ENCODE measurements around the gene COL6A1. TPM values are rescaled to one million over a fixed set of nuclear protein-coding genes. Genes with fewer than 3 reads are reported as not detected.

COL6A1 gene
- total and polyA plus RNA-seq, 2 of the 13 experiments (the other 11 are each of a cell fraction or from before 2014, with no cell fraction given): 3.1 to 4.8 TPM

DNA sequence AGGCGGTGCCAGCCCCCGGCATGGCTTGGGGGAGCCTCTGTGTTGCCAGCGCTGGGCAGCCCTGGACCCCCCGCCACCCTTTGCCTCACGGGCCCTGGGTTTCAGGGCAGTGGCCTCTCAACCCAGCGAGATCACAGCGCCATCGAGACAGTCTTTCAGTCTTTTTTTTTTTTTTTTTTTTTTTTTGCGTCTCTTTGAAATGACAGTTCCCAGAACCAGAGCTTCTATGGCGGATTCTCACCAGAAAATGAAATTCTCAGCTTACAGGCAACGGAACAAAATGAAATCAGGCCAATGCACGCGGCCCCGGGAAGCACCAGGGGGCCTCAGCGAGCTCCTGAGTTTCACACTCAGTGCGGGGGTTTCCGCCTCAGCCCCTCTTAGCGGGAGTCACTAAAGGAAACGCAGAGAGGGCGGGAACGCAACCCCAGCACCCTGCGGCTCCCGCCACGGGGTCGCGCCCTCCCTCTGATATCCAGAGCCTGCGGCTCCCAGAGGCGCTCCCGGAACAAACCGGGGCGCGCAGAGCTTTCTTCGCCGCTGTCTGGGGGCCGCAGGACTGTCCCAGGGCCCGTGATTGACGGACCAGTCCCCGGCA, 8.0 kb upstream of the COL6A1 start (continued):
- TF ChIP-seq, protein P1, sequence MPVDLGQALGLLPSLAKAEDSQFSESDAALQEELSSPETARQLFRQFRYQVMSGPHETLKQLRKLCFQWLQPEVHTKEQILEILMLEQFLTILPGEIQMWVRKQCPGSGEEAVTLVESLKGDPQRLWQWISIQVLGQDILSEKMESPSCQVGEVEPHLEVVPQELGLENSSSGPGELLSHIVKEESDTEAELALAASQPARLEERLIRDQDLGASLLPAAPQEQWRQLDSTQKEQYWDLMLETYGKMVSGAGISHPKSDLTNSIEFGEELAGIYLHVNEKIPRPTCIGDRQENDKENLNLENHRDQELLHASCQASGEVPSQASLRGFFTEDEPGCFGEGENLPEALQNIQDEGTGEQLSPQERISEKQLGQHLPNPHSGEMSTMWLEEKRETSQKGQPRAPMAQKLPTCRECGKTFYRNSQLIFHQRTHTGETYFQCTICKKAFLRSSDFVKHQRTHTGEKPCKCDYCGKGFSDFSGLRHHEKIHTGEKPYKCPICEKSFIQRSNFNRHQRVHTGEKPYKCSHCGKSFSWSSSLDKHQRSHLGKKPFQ (CRISPR knock-in tag; IDR thresholded peaks at IDR 0.05; ENCODE audit: insufficient replicate concordance): peak; percentile 32
- TF ChIP-seq, protein P2, sequence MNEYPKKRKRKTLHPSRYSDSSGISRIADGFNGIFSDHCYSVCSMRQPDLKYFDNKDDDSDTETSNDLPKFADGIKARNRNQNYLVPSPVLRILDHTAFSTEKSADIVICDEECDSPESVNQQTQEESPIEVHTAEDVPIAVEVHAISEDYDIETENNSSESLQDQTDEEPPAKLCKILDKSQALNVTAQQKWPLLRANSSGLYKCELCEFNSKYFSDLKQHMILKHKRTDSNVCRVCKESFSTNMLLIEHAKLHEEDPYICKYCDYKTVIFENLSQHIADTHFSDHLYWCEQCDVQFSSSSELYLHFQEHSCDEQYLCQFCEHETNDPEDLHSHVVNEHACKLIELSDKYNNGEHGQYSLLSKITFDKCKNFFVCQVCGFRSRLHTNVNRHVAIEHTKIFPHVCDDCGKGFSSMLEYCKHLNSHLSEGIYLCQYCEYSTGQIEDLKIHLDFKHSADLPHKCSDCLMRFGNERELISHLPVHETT (CRISPR knock-in tag; conservative IDR thresholded peaks at IDR 0.05): no peak
- TF ChIP-seq RFXAP (CRISPR knock-in tag; IDR thresholded peaks at IDR 0.05; ENCODE audit: borderline replicate concordance) (no peak), TRIM24 (CRISPR knock-in tag; IDR thresholded peaks at IDR 0.05) (no peak), ZNF713 (CRISPR knock-in tag; IDR thresholded peaks at IDR 0.05) (no peak), XBP1 (CRISPR knock-in tag; IDR thresholded peaks at IDR 0.05) (no peak), ELF3 (CRISPR knock-in tag; IDR thresholded peaks at IDR 0.05) (0 out of 2 replicates have a peak, but pooled peaks have one; percentile 14), KDM5A (IDR thresholded peaks at IDR 0.05; ENCODE audit: borderline replicate concordance, low read length) (no peak), ZNF451 (CRISPR knock-in tag; IDR thresholded peaks at IDR 0.05) (0 out of 2 replicates have a peak, but pooled peaks have one; percentile 14), MBNL3 (CRISPR knock-in tag; conservative IDR thresholded peaks at IDR 0.05) (no peak), ZNF724P (CRISPR knock-in tag; IDR thresholded peaks at IDR 0.05; ENCODE audit: borderline replicate concordance) (no peak), HES4 (CRISPR knock-in tag; IDR thresholded peaks at IDR 0.05; ENCODE audit: borderline replicate concordance) (no peak), HNRNPLL (IDR thresholded peaks at IDR 0.05; ENCODE audit: low read depth, low read length, poor library complexity, severe bottlenecking) (peak; percentile 5), ZSCAN25 (CRISPR knock-in tag; IDR thresholded peaks at IDR 0.05) (peak; percentile 9; the same call in 1 of the 2 replicates), TEAD3 (CRISPR knock-in tag; optimal IDR thresholded peaks at IDR 0.05; ENCODE audit: borderline replicate concordance) (no peak), GABPB1 (CRISPR knock-in tag; IDR thresholded peaks at IDR 0.05) (peak; percentile 58; the same call in 1 of the 2 replicates), MIER2 (CRISPR knock-in tag; IDR thresholded peaks at IDR 0.05) (no peak), HNRNPH1 (optimal IDR thresholded peaks at IDR 0.05; ENCODE audit: low read depth, low read length) (no peak), ZNF652 (CRISPR knock-in tag; IDR thresholded peaks at IDR 0.05; ENCODE audit: borderline replicate concordance, low read depth) (no peak; the same call in 1 of the 2 replicates), NCOA5 (CRISPR knock-in tag; IDR thresholded peaks at IDR 0.05) (no peak), WIZ (CRISPR knock-in tag; IDR thresholded peaks at IDR 0.05) (no peak)
- TF ChIP-seq, protein P3, sequence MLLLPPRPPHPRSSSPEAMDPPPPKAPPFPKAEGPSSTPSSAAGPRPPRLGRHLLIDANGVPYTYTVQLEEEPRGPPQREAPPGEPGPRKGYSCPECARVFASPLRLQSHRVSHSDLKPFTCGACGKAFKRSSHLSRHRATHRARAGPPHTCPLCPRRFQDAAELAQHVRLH (CRISPR knock-in tag; IDR thresholded peaks at IDR 0.05; ENCODE audit: borderline replicate concordance, low read depth): no peak
- TF ChIP-seq, protein P4, sequence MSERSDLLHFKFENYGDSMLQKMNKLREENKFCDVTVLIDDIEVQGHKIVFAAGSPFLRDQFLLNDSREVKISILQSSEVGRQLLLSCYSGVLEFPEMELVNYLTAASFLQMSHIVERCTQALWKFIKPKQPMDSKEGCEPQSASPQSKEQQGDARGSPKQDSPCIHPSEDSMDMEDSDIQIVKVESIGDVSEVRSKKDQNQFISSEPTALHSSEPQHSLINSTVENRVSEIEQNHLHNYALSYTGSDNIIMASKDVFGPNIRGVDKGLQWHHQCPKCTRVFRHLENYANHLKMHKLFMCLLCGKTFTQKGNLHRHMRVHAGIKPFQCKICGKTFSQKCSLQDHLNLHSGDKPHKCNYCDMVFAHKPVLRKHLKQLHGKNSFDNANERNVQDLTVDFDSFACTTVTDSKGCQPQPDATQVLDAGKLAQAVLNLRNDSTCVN (CRISPR knock-in tag; IDR thresholded peaks at IDR 0.05; ENCODE audit: borderline replicate concordance): no peak
- TF ChIP-seq, protein P5, sequence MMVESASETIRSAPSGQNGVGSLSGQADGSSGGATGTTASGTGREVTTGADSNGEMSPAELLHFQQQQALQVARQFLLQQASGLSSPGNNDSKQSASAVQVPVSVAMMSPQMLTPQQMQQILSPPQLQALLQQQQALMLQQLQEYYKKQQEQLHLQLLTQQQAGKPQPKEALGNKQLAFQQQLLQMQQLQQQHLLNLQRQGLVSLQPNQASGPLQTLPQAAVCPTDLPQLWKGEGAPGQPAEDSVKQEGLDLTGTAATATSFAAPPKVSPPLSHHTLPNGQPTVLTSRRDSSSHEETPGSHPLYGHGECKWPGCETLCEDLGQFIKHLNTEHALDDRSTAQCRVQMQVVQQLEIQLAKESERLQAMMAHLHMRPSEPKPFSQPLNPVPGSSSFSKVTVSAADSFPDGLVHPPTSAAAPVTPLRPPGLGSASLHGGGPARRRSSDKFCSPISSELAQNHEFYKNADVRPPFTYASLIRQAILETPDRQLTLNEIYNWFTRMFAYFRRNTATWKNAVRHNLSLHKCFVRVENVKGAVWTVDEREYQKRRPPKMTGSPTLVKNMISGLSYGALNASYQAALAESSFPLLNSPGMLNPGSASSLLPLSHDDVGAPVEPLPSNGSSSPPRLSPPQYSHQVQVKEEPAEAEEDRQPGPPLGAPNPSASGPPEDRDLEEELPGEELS (CRISPR knock-in tag; IDR thresholded peaks at IDR 0.05): no peak

All from HepG2 (cell line).